GM20000 (cell line): ENCODE measurements around the gene PLEKHA8.

Experiments used
- DNase-seq: peaks from one replicate; pipeline ENCODE4 v3.0.0; 2012; ENCODE audit warnings: low spot score
- CTCF ChIP-seq: IDR thresholded peaks from 2 replicates; pipeline ENCODE4 v1.5.1; 2012; ENCODE audit warnings: mild to moderate bottlenecking, control low read depth; ENCODE audit errors: extremely low read depth, missing control alignments

The PLEKHA8 gene

GRCh38 chr7:30170476-30171205, 142.4 kb downstream of the PLEKHA8 start:
- TF ChIP-seq CTCF: no peak
- DNase-seq: no peak

- DNase-seq: no peak
Measured at GRCh38 chr7:30171766-30172447, 143.7 kb downstream of the PLEKHA8 start.

GRCh38 chr7:30172451-30172850, 144.2 kb downstream of the PLEKHA8 start:
- no peak for DNase-seq
- no peak for TF ChIP-seq CTCF

More at GRCh38 chr7:30171766-30172447, 143.7 kb downstream of the PLEKHA8 start:
- TF ChIP-seq CTCF: no peak

GRCh38 chr7:30173058-30173897, 145.1 kb downstream of the PLEKHA8 start:
- DNase-seq: no peak
- TF ChIP-seq CTCF: no peak

GRCh38 chr7:30175180-30175579, 147.0 kb downstream of the PLEKHA8 start:
- no peak for DNase-seq
- TF ChIP-seq CTCF: no peak

- no peak for TF ChIP-seq CTCF
- no peak for DNase-seq
Measured at GRCh38 chr7:30175636-30176147, 147.5 kb downstream of the PLEKHA8 start.
